HEK293 (cell line): Measurements from ENCODE around the gene PPM1G.

Experiments
- CTCF ChIA-PET: fragments of 350-600 bp; formaldehyde crosslinking; extraction: SDS; loops from one replicate; lab custom pipeline; 2021; ENCODE audit warnings: antibody characterized with exemption; lab: Yijun Ruan, JAX
- POLR2A ChIA-PET: fragments of 300-600 bp; formaldehyde crosslinking; extraction: SDS; loops from one replicate; lab custom pipeline; 2020; ENCODE audit warnings: antibody characterized with exemption, inconsistent platforms; lab: Yijun Ruan, JAX
- H3K27ac ChIP-seq: fragments of 200-500 bp; sonication (Bioruptor generic); 2 replicates; pipeline ENCODE4 v1.5.1; 2014; ENCODE audit warnings: low read depth, low read length, control low read depth, inconsistent platforms; ENCODE audit errors: extremely low read depth
- H3K36me3 ChIP-seq, 2 experiments: fragments of 200-500 bp in 1 of 2; sonication (Bioruptor generic) in 1 of 2; 1 replicate in 1 of 2; 2 replicates in 1 of 2; pipeline ENCODE4 v1.5.1; 2014 to 2017; ENCODE audit warnings: inconsistent platforms in 2 of 2, low read length in 2 of 2; ENCODE audit not compliant: control insufficient read depth in 2 of 2, insufficient read depth in 1 of 2
- H3K4me1 ChIP-seq: fragments of 200-500 bp; sonication (Bioruptor generic); 2 replicates; pipeline ENCODE4 v1.5.1; 2014; ENCODE audit warnings: mild to moderate bottlenecking, low read length, inconsistent platforms; ENCODE audit not compliant: control insufficient read depth, insufficient read depth
- H3K4me3 ChIP-seq: 2 replicates; pipeline ENCODE4 v1.5.1; 2011; ENCODE audit warnings: low read depth, mild to moderate bottlenecking, control low read depth, low read length, moderate library complexity
- H3K9me3 ChIP-seq: fragments of 200-500 bp; sonication (Bioruptor generic); 2 replicates; pipeline ENCODE4 v1.5.1; 2014; ENCODE audit warnings: low read depth, low read length, inconsistent platforms; ENCODE audit not compliant: control insufficient read depth, insufficient read depth
- GLI2 ChIP-seq: fragments of 450-650 bp; formaldehyde crosslinking; IDR thresholded peaks from 2 replicates; pipeline ENCODE4; 2017; ENCODE audit warnings: missing biosample characterization, missing genetic modification characterization, low read depth, borderline replicate concordance
- INSM2 ChIP-seq: fragments of 450-650 bp; formaldehyde crosslinking; IDR thresholded peaks from 2 replicates; pipeline ENCODE4 v1.5.1; 2016; ENCODE audit warnings: missing biosample characterization, missing genetic modification characterization
- KLF1 ChIP-seq: fragments of 450-650 bp; formaldehyde crosslinking; IDR thresholded peaks from 2 replicates; pipeline ENCODE4 v1.5.1; 2016; ENCODE audit warnings: missing biosample characterization, missing genetic modification characterization
- KLF17 ChIP-seq: fragments of 450-650 bp; formaldehyde crosslinking; IDR thresholded peaks from 2 replicates; pipeline ENCODE4 v1.5.1; 2016; ENCODE audit warnings: missing biosample characterization, missing genetic modification characterization
- MYNN ChIP-seq: fragments of 450-650 bp; formaldehyde crosslinking; IDR thresholded peaks from 2 replicates; pipeline ENCODE4 v1.5.1; 2016; ENCODE audit warnings: missing biosample characterization, missing genetic modification characterization, borderline replicate concordance
- OSR2 ChIP-seq: fragments of 450-650 bp; formaldehyde crosslinking; IDR thresholded peaks from 2 replicates; pipeline ENCODE4 v1.5.1; 2016; ENCODE audit warnings: missing biosample characterization, missing genetic modification characterization
- PRDM1 ChIP-seq: fragments of 450-650 bp; formaldehyde crosslinking; IDR thresholded peaks from 2 replicates; pipeline ENCODE4; 2016; ENCODE audit warnings: missing biosample characterization, missing genetic modification characterization
- PRDM6 ChIP-seq: fragments of 450-650 bp; formaldehyde crosslinking; IDR thresholded peaks from 2 replicates; pipeline ENCODE4 v1.5.1; 2017; ENCODE audit warnings: missing biosample characterization, missing genetic modification characterization
- REST ChIP-seq: fragments of 450-650 bp; formaldehyde crosslinking; IDR thresholded peaks from 2 replicates; pipeline ENCODE4 v1.5.1; 2016; ENCODE audit warnings: missing biosample characterization, missing genetic modification characterization
- ZBTB21 ChIP-seq: fragments of 450-650 bp; formaldehyde crosslinking; IDR thresholded peaks from 2 replicates; pipeline ENCODE4 v1.5.1; 2017; ENCODE audit warnings: missing biosample characterization, missing genetic modification characterization
- ZFP41 ChIP-seq: fragments of 450-650 bp; formaldehyde crosslinking; IDR thresholded peaks from 2 replicates; pipeline ENCODE4 v1.5.1; 2016; ENCODE audit warnings: missing biosample characterization, missing genetic modification characterization, borderline replicate concordance
- ZFP69B ChIP-seq: fragments of 450-650 bp; formaldehyde crosslinking; IDR thresholded peaks from 2 replicates; pipeline ENCODE4 v1.5.1; 2016; ENCODE audit warnings: missing biosample characterization, missing genetic modification characterization
- ZNF121 ChIP-seq: fragments of 450-650 bp; formaldehyde crosslinking; IDR thresholded peaks from 2 replicates; pipeline ENCODE4 v1.5.1; 2016; ENCODE audit warnings: missing biosample characterization, missing genetic modification characterization
- ZNF324 ChIP-seq: fragments of 450-650 bp; formaldehyde crosslinking; IDR thresholded peaks from 2 replicates; pipeline ENCODE4 v1.5.1; 2016; ENCODE audit warnings: missing biosample characterization, missing genetic modification characterization
- ZNF391 ChIP-seq: fragments of 450-650 bp; formaldehyde crosslinking; IDR thresholded peaks from 2 replicates; pipeline ENCODE4 v1.5.1; 2016; ENCODE audit warnings: low read depth, missing biosample characterization, missing genetic modification characterization, borderline replicate concordance
- ZNF48 ChIP-seq: fragments of 450-650 bp; formaldehyde crosslinking; IDR thresholded peaks from 2 replicates; pipeline ENCODE4 v1.5.1; 2016; ENCODE audit warnings: missing biosample characterization, missing genetic modification characterization
- ZNF529 ChIP-seq: fragments of 450-650 bp; formaldehyde crosslinking; IDR thresholded peaks from 2 replicates; pipeline ENCODE4 v1.5.1; 2017; ENCODE audit warnings: missing genetic modification characterization, missing biosample characterization; ENCODE audit not compliant: insufficient replicate concordance
- ZNF580 ChIP-seq: fragments of 450-650 bp; formaldehyde crosslinking; IDR thresholded peaks from 2 replicates; pipeline ENCODE4 v1.5.1; 2016; ENCODE audit warnings: missing biosample characterization, missing genetic modification characterization
- ZNF830 ChIP-seq: fragments of 450-650 bp; IDR thresholded peaks from 2 replicates; pipeline ENCODE4 v1.5.0; 2018; ENCODE audit warnings: missing biosample characterization, missing genetic modification characterization, low read depth, mild to moderate bottlenecking, moderate library complexity
- ZSCAN23 ChIP-seq: fragments of 450-650 bp; formaldehyde crosslinking; IDR thresholded peaks from 2 replicates; pipeline ENCODE4 v1.5.1; 2016; ENCODE audit warnings: missing biosample characterization, missing genetic modification characterization
- ZSCAN5A ChIP-seq: fragments of 450-650 bp; formaldehyde crosslinking; IDR thresholded peaks from 2 replicates; pipeline ENCODE4 v1.5.1; 2016; ENCODE audit warnings: missing biosample characterization, missing genetic modification characterization

PPM1G gene

GRCh38 chr2:27400348-27401135, 8.8 kb downstream of the PPM1G start:
- POLR2A ChIA-PET = no interaction called here
- H3K9me3 ChIP-seq = no peaks in the 10 kb centered on the region
- no peak for TF ChIP-seq ZNF391 (tag by site-specific recombination)
- TF ChIP-seq ZNF121 = peak; percentile 55; the same call in 1 of the 2 replicates
- TF ChIP-seq, all 188 proteins: peak for 1
- 0 out of 2 replicates have a peak overlapping the region, but pooled peaks have one; percentile 43 for H3K27ac ChIP-seq
- no peak overlapping the region for H3K4me3 ChIP-seq
- CTCF ChIA-PET = interaction anchor here (0.7 kb wide), 1 partner anchor 136 kb away, joined by 3 read pairs; no protein-coding TSS in a partner anchor
- peaks cover 2% of the 10 kb centered on the region; the same call in 1 of the 2 replicates for H3K4me1 ChIP-seq
- H3K36me3 ChIP-seq = peaks cover 25 to 33% of the 10 kb centered on the region in 2 experiments; a peak in 2 of 3 replicates

GRCh38 chr2:27398962-27399361, 10.4 kb downstream of the PPM1G start:
- ChIA-PET CTCF (interaction anchor here (0.6 kb wide), 1 partner anchor 217 kb away, joined by 4 read pairs; no protein-coding TSS in a partner anchor), POLR2A (no interaction called here)
- H3K36me3 ChIP-seq = peaks cover 19 to 22% of the 10 kb centered on the region in 2 experiments; a peak in 2 of 3 replicates
- no peak overlapping the region for H3K4me3 ChIP-seq
- H3K27ac ChIP-seq = no peak overlapping the region
- H3K4me1 ChIP-seq = peaks cover 2% of the 10 kb centered on the region; the same call in 1 of the 2 replicates
- no peaks in the 10 kb centered on the region for H3K9me3 ChIP-seq
- no peak for TF ChIP-seq ZNF324
- no peak for TF ChIP-seq ZNF830 (tag by site-specific recombination)
- no peak for TF ChIP-seq ZNF48 (tag by site-specific recombination)
- TF ChIP-seq ZNF529 (tag by site-specific recombination) = no peak
- TF ChIP-seq PRDM6 (tag by site-specific recombination) = no peak
- no peak for TF ChIP-seq ZSCAN5A (tag by site-specific recombination)
- no peak for TF ChIP-seq ZFP41 (tag by site-specific recombination)
- TF ChIP-seq MYNN (tag by site-specific recombination) = no peak
- no peak for TF ChIP-seq ZNF580 (tag by site-specific recombination)
- TF ChIP-seq REST = no peak
- TF ChIP-seq ZBTB21 (tag by site-specific recombination) = no peak
- no peak for TF ChIP-seq OSR2 (tag by site-specific recombination)
- no peak for TF ChIP-seq ZSCAN23
- TF ChIP-seq PRDM1 = no peak
- TF ChIP-seq INSM2 (tag by site-specific recombination) = no peak
- no peak for TF ChIP-seq ZFP69B (tag by site-specific recombination)
- TF ChIP-seq KLF17 (tag by site-specific recombination) = no peak
- TF ChIP-seq GLI2 = no peak
- no peak for TF ChIP-seq KLF1 (tag by site-specific recombination)
